Measurements from ENCODE around the gene GFI1B.

Gene GFI1B

DNA sequence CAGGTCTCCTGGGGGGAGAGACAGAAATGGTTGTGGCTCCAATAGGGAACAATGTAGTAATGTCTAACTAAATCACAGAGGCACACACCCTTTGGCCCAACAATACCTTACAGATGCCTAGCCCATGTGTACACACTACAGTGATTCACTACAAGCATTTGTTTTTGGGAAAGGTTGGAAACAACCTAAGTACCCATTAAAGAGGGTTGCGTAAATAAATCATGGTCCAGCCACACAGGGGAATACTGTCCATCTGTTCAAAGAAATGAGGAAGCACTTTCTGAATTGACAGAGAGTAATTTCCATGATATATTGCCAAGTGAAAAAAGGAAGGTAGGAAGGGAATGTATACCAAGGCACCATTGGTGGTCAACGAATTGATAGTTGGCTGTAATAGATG is 30.3 kb downstream of the GFI1B start:
- TF ChIP-seq, protein P1, sequence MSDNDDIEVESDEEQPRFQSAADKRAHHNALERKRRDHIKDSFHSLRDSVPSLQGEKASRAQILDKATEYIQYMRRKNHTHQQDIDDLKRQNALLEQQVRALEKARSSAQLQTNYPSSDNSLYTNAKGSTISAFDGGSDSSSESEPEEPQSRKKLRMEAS (IDR thresholded peaks at IDR 0.05; ENCODE audit: low read depth, low read length): no peak
- TF ChIP-seq POLR2A (IDR thresholded peaks at IDR 0.05; ENCODE audit: extremely low read depth, insufficient read length): no peak
- no peak; the same call in 1 of the 2 replicates for TF ChIP-seq MYC (IDR thresholded peaks at IDR 0.05; ENCODE audit: low read depth, low read length)
- TF ChIP-seq, protein P2, sequence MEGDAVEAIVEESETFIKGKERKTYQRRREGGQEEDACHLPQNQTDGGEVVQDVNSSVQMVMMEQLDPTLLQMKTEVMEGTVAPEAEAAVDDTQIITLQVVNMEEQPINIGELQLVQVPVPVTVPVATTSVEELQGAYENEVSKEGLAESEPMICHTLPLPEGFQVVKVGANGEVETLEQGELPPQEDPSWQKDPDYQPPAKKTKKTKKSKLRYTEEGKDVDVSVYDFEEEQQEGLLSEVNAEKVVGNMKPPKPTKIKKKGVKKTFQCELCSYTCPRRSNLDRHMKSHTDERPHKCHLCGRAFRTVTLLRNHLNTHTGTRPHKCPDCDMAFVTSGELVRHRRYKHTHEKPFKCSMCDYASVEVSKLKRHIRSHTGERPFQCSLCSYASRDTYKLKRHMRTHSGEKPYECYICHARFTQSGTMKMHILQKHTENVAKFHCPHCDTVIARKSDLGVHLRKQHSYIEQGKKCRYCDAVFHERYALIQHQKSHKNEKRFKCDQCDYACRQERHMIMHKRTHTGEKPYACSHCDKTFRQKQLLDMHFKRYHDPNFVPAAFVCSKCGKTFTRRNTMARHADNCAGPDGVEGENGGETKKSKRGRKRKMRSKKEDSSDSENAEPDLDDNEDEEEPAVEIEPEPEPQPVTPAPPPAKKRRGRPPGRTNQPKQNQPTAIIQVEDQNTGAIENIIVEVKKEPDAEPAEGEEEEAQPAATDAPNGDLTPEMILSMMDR (IDR thresholded peaks at IDR 0.05; ENCODE audit: low read depth, low read length): no peak
- DNase-seq (ENCODE audit: low read depth): peak; percentile 57

DNA sequence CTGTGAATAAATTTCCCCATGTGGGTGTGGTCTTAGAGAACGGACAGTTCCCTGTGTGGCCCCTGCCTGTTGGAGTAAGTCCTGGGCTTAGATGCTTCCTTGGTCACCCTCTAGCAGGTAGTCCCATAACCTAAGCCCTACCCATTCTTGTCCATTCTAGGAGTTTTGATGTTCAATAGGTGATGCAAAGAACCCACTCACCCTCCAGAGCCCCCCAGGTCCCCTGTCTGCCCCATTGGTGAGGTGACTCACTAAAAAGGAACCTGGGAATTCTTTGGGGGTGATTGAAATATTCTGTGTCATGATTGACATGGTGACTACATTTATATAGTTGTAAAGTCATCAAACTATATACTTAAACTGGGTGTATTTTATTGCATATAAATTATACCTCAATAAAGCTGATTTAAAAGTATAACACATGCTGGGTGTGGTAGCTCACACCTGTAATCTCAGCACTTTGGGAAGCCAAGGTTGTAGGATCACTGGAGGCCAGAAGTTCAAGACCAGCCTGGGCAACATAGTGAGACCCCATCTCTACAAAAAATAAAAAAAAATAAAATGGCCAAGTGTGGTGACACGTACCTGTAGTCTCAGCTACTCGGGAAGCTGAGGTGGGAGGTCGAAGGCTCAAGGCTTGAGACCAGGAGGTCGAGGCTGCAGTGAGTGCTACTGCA is 31.6 kb downstream of the GFI1B start:
- TF ChIP-seq MYC (IDR thresholded peaks at IDR 0.05; ENCODE audit: low read depth, low read length) (no peak), POLR2A (IDR thresholded peaks at IDR 0.05; ENCODE audit: extremely low read depth, insufficient read length) (no peak)
- TF ChIP-seq, protein P2 (IDR thresholded peaks at IDR 0.05; ENCODE audit: low read depth, low read length): no peak
- TF ChIP-seq, protein P1 (IDR thresholded peaks at IDR 0.05; ENCODE audit: low read depth, low read length): no peak
- no peak overlapping the region for H3K4me3 ChIP-seq (ENCODE audit: low read depth, low read length)
- DNase-seq (ENCODE audit: low read depth): no peak

More for the DNA sequence above, 30.3 kb downstream of the GFI1B start:
- H3K4me3 ChIP-seq (ENCODE audit: low read depth, low read length): no peak overlapping the region

DNA sequence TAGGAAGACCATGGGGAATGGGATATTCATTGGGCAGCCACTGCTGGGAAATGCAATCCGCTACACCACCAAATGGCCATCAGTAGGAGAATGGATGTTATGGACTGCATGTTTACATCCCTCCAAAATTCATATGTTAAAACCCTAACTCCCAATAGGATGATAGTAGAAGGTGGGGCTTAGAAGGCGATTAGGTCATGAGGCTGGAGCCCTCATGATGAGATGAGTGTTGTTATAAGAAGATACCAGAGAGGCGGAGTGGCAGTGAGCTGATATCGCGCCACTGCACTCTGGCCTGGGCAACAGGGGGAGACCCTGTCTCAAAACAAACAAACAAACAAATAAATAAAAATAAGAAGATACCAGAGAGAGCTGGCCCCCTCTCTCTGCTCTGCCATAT is 36.2 kb downstream of the GFI1B start:
- no peak overlapping the region for H3K4me3 ChIP-seq (ENCODE audit: low read depth, low read length)
- TF ChIP-seq, protein P1 (IDR thresholded peaks at IDR 0.05; ENCODE audit: low read depth, low read length): no peak
- TF ChIP-seq POLR2A (IDR thresholded peaks at IDR 0.05; ENCODE audit: extremely low read depth, insufficient read length): no peak
- TF ChIP-seq MYC (IDR thresholded peaks at IDR 0.05; ENCODE audit: low read depth, low read length): no peak
- TF ChIP-seq, protein P2 (IDR thresholded peaks at IDR 0.05; ENCODE audit: low read depth, low read length): no peak

DNA sequence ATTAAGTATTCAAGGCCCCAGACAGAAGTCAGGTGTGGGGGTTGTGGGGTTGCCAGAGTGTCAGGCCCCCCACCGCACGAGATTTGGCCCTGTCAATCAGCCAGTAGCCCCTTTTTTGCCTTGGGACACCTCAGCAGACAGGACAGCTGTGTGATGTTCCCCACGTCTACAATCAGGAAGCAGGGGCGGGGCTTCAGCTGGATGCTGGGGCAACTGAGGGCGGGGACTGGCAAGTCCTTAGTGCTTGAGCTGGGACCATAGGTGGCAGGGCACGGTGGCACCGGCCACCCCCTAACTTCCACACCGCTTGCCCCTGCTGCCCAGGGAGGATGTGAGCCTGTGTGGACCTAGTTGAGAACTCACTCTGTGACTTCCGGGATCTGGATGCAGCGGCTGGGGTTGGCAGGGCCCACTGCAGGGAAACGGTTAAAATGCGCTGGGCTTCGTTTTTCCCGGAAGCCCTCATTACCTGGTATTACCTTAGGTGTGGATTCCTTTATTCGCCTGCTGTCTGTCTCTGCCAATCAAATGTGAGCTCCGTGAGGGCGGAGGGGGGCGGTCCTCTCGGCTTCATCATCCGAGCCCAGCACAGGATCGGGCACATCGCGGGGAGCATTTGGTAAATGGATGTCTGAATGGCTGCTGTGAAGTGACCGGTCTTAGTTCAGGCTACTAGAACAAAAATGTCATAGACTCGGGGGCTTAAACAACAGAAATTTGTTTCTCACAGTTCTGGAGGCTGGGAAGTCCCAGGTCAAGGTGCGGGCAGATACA is 44.8 kb downstream of the GFI1B start:
- peak; percentile 61 for DNase-seq (ENCODE audit: low read depth)
- H3K4me3 ChIP-seq (ENCODE audit: low read depth, low read length): no peak overlapping the region
- TF ChIP-seq, protein P1 (IDR thresholded peaks at IDR 0.05; ENCODE audit: low read depth, low read length): no peak
- no peak for TF ChIP-seq MYC (IDR thresholded peaks at IDR 0.05; ENCODE audit: low read depth, low read length)
- TF ChIP-seq, protein P2 (IDR thresholded peaks at IDR 0.05; ENCODE audit: low read depth, low read length): no peak
- no peak for TF ChIP-seq POLR2A (IDR thresholded peaks at IDR 0.05; ENCODE audit: extremely low read depth, insufficient read length)

More for the DNA sequence above, 36.2 kb downstream of the GFI1B start:
- DNase-seq (ENCODE audit: low read depth): no peak

DNA sequence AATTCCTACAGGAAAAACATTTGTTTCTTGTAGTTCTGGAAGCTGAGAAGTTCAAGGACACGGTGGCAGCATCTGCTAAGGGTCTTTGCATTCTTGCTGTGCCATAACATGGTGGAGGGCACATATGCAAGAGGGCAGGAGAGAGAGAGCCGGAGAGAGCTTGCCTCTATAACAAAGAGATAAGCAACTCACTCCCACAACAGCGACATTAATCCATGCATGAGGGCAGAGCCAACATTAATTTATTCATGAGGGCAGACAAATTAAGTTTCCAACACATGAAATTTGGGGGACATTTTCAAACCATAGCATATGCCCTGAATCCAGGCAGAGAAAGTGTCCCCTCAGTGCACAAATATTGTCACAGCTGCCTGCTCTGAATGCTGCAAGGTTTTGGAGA is 47.9 kb downstream of the GFI1B start:
- no peak overlapping the region for H3K4me3 ChIP-seq (ENCODE audit: low read depth, low read length)
- TF ChIP-seq, protein P2 (IDR thresholded peaks at IDR 0.05; ENCODE audit: low read depth, low read length): no peak
- TF ChIP-seq MYC (IDR thresholded peaks at IDR 0.05; ENCODE audit: low read depth, low read length): no peak
- no peak for DNase-seq (ENCODE audit: low read depth)

Measured in NB4 (cell line).